CD4-positive, alpha-beta T cell (primary cell): ENCODE results near the gene PIP4K2A. TPM values are rescaled to one million over a fixed set of nuclear protein-coding genes. Genes with fewer than 3 reads are reported as not detected.

Experiments used
- ATAC-seq: fragments of 200-7000 bp; cut with Tn5 transposase; one replicate; pipeline ENCODE4 v1.10.0; 2022; ENCODE audit warnings: mild to moderate bottlenecking; ENCODE audit not compliant: poor library complexity
- CTCF ChIA-PET: fragments of 350-600 bp; sonication (Branson Sonifier 250); formaldehyde crosslinking; loops from one replicate; lab custom pipeline; 2021; ENCODE audit warnings: antibody characterized with exemption, inconsistent platforms; lab: Charles Lee
- POLR2A ChIA-PET: fragments of 350-600 bp; sonication (Branson Sonifier 250); formaldehyde crosslinking; loops from one replicate; lab custom pipeline; 2021; ENCODE audit warnings: antibody characterized with exemption, inconsistent platforms; lab: Charles Lee
- DNase-seq, 14 experiments: peaks; one replicate each; pipeline ENCODE4 v3.0.0-alpha.2; 2013 to 2020; ENCODE audit warnings: mixed read lengths in 2 of 14
- H3K27ac ChIP-seq, 2 donors: one replicate each; pipeline versions ENCODE4 v1.5.1 to v1.7.0; 2013; ENCODE audit warnings: low read length in 2 of 2, low read depth in 1 of 2, mild to moderate bottlenecking in 1 of 2
- H3K27me3 ChIP-seq, 2 experiments: 1 replicate in 1 of 2; 2 replicates in 1 of 2; pipeline versions ENCODE4 v1.6.1 to v1.7.0; 2013; ENCODE audit warnings: low read length in 2 of 2, control low read depth in 1 of 2, mild to moderate bottlenecking in 1 of 2, moderate library complexity in 1 of 2; ENCODE audit not compliant: insufficient read depth in 2 of 2, control insufficient read depth in 1 of 2
- H3K36me3 ChIP-seq: one replicate; pipeline ENCODE4 v1.6.1; 2013; ENCODE audit warnings: low read length, control low read depth; ENCODE audit not compliant: insufficient read depth
- H3K4me1 ChIP-seq: one replicate; pipeline ENCODE4 v1.6.1; 2013; ENCODE audit warnings: low read length, control low read depth; ENCODE audit not compliant: insufficient read depth
- H3K4me3 ChIP-seq: one replicate; pipeline ENCODE4 v1.5.1; 2013; ENCODE audit warnings: mild to moderate bottlenecking, low read length, moderate library complexity
- H3K9me3 ChIP-seq, 2 experiments: 1 replicate in 1 of 2; 2 replicates in 1 of 2; pipeline versions ENCODE4 v1.6.1 to v1.7.0; 2013; ENCODE audit warnings: low read length in 2 of 2, mild to moderate bottlenecking in 2 of 2, control low read depth in 1 of 2, moderate library complexity in 1 of 2; ENCODE audit not compliant: control insufficient read depth in 1 of 2, insufficient read depth in 1 of 2
- H3K27ac Mint-ChIP-seq: one replicate; pipeline ENCODE4 v1.8.0; 2020; ENCODE audit warnings: mixed read lengths
- H3K27me3 Mint-ChIP-seq: one replicate; pipeline ENCODE4 v1.8.0; 2021; ENCODE audit warnings: mixed read lengths
- H3K36me3 Mint-ChIP-seq: one replicate; pipeline ENCODE4 v1.8.0; 2021; ENCODE audit warnings: low read depth, mixed read lengths
- H3K4me1 Mint-ChIP-seq: one replicate; pipeline ENCODE4 v1.8.0; 2021; ENCODE audit warnings: low read depth, mixed read lengths
- H3K4me3 Mint-ChIP-seq: one replicate; pipeline ENCODE4 v1.8.0; 2020; ENCODE audit warnings: mild to moderate bottlenecking, mixed read lengths
- H3K9me3 Mint-ChIP-seq: one replicate; pipeline ENCODE4 v1.8.0; 2020; ENCODE audit warnings: mixed read lengths
- intact Hi-C, 2 experiments: fragments of 100-400 bp; cut with DNase I in 1 of 2; cut with micrococcal nuclease in 1 of 2; formaldehyde crosslinking; loops; one replicate each; pipeline versions ENCODE4 v1.15.1 to v1.9.0; 2023 to 2025; cut with DNase I, micrococcal nuclease
- total RNA-seq, 174 experiments: library from RNA in 2 of 174; stranded (reverse) in 2 of 174; gene quantifications; one replicate each; pipeline ENCODE4 v1.2.3 and lab custom pipeline; 2021 to 2026
- TF ChIP-seq, protein P1 (sequence below): fragments of 200-600 bp; IDR thresholded peaks from one replicate; pipeline ENCODE4 v1.8.0; 2022; ENCODE audit warnings: antibody characterized with exemption, mild to moderate bottlenecking

Gene PIP4K2A
- total RNA-seq, 2 experiments from 2014 or later: 75.4 to 87.2 TPM

DNA sequence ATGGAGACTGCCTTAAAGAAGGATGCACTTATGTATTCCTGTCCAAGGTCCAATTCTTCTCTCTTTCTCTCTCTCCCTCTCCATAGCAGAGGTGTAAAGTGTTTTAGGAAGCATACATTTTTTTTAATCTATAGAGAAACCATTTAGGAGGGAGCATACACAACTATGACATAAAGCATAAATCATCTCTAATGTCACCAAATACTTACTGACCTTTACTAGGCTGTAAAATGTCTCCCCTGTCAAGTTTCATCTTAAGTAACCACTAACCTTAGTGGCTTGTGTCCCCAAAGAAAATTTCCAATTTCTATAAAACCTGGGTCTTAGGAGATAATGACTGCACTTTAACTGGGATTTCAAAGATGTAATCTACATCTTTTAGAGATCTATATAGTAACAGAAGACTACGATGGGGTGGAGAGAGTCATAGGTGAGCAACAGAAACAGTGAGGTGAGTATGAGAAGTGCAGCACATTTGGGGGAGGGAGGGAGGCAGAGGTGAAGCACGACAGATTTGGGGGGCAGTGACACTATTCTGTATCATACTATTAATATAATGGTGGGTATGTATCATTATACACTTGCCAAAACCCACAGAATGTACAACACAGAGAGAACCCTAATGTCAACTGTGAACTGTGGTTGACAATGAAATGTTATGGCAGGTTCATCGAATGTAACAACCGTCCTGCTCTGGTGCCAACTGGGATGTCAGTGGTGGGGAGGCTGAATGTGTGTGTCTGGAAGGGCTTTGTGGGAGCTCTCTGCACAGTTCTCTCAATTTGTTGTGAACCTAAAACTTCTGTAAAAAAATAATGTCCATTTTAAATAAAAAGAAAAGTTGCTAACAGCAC, 79.5 kb downstream of the PIP4K2A start:
- Mint-ChIP-seq H3K9me3 (no peaks in the 10 kb centered on the region), H3K36me3 (peaks cover 23% of the 10 kb centered on the region), H3K27ac (peak overlapping the region; percentile 90), H3K4me3 (no peak overlapping the region), H3K27me3 (no peaks in the 10 kb centered on the region), H3K4me1 (peaks cover 98% of the 10 kb centered on the region)
- H3K27me3 ChIP-seq: no peaks in the 10 kb centered on the region
- ChIA-PET CTCF (no interaction called here), POLR2A (interaction anchor here (0.6 to 0.9 kb wide), 2 partner anchors 19 to 23 kb away, joined by 3 read pairs; no protein-coding TSS in a partner anchor)
- no peak for DNase-seq
- H3K27ac ChIP-seq: peak overlapping the region in 1 of 2 donors; percentile 49
- intact Hi-C loops: no loop called here
- no peak overlapping the region for H3K4me3 ChIP-seq
- H3K9me3 ChIP-seq: no peaks in the 10 kb centered on the region
- ATAC-seq: no peak
- peaks cover 6% of the 10 kb centered on the region for H3K36me3 ChIP-seq
- peaks cover 71% of the 10 kb centered on the region for H3K4me1 ChIP-seq
- TF ChIP-seq, protein P1, sequence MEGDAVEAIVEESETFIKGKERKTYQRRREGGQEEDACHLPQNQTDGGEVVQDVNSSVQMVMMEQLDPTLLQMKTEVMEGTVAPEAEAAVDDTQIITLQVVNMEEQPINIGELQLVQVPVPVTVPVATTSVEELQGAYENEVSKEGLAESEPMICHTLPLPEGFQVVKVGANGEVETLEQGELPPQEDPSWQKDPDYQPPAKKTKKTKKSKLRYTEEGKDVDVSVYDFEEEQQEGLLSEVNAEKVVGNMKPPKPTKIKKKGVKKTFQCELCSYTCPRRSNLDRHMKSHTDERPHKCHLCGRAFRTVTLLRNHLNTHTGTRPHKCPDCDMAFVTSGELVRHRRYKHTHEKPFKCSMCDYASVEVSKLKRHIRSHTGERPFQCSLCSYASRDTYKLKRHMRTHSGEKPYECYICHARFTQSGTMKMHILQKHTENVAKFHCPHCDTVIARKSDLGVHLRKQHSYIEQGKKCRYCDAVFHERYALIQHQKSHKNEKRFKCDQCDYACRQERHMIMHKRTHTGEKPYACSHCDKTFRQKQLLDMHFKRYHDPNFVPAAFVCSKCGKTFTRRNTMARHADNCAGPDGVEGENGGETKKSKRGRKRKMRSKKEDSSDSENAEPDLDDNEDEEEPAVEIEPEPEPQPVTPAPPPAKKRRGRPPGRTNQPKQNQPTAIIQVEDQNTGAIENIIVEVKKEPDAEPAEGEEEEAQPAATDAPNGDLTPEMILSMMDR: no peak

DNA sequence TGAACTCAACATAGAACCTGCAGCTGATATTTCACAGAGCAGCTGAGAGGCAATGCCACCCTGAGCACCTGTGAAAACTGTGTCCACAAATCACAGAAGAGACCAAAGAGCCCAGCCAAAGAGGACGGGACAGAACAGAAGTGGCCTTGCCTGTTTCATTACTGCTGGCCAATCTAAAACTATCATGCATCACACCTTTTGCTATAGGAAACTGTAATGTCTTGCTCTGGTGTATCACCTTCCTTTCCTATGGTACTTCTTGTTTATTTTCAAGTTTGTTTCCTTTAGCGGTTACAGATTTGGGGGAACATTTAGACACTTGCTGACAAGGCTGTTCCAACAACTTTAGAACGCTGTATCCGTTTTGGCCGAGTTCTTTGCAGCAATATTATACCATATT, 80.3 kb downstream of the PIP4K2A start:
- Histone ChIP-seq H3K27ac (peak overlapping the region in 1 of 2 donors; percentile 49), H3K4me1 (peaks cover 72% of the 10 kb centered on the region)

DNA sequence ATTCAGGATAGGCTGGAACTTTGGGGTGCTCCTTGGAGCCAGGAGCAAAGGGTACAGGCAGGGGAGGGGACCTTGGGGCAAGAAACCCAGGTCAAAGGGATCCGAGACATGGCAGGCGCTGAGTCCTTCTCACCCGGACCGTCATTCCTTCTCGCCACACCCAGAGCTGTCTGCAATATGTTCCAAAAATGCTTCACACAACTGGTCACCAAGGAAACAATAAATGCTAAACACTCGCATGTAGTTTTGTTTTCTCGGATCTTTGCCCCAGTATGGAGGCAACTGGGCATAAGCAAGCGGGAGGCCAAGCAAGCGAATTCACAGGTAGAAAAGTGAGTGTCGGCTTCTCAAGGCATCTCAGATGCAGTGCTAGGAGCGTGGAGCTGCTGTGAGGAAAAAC, 80.8 kb downstream of the PIP4K2A start:
- intact Hi-C loops: no loop called here
- POLR2A ChIA-PET: interaction anchor here (1.0 to 2.2 kb wide), 2 partner anchors 13 to 34 kb away, joined by 3 to 12 read pairs; no protein-coding TSS in a partner anchor
- TF ChIP-seq, protein P1: no peak
- DNase-seq: no peak
- CTCF ChIA-PET: interaction anchor here (1.4 to 2.0 kb wide), 2 partner anchors 13 to 21 kb away, joined by 5 to 6 read pairs; no protein-coding TSS in a partner anchor
- Histone ChIP-seq H3K36me3 (peaks cover 6% of the 10 kb centered on the region), H3K4me1 (peaks cover 73% of the 10 kb centered on the region), H3K27ac (peak overlapping the region; percentile 47 to 49), H3K9me3 (no peaks in the 10 kb centered on the region), H3K4me3 (no peak overlapping the region), H3K27me3 (no peaks in the 10 kb centered on the region)
- H3K27ac Mint-ChIP-seq: peak overlapping the region; percentile 90
- no peaks in the 10 kb centered on the region for H3K27me3 Mint-ChIP-seq
- peaks cover 19% of the 10 kb centered on the region for H3K36me3 Mint-ChIP-seq
- no peak overlapping the region for H3K4me3 Mint-ChIP-seq
- no peaks in the 10 kb centered on the region for H3K9me3 Mint-ChIP-seq
- peaks cover 98% of the 10 kb centered on the region for H3K4me1 Mint-ChIP-seq
- no peak for ATAC-seq

More for the DNA sequence above, 80.3 kb downstream of the PIP4K2A start:
- Mint-ChIP-seq H3K36me3 (peaks cover 19% of the 10 kb centered on the region), H3K9me3 (no peaks in the 10 kb centered on the region), H3K4me1 (peaks cover 98% of the 10 kb centered on the region), H3K27me3 (no peaks in the 10 kb centered on the region), H3K4me3 (peak overlapping the region; percentile 13), H3K27ac (peak overlapping the region; percentile 90)
- Histone ChIP-seq H3K4me3 (no peak overlapping the region), H3K36me3 (peaks cover 6% of the 10 kb centered on the region), H3K9me3 (no peaks in the 10 kb centered on the region), H3K27me3 (no peaks in the 10 kb centered on the region)
- DNase-seq: peak in 1 of 14 experiments; percentile 83
- ChIA-PET POLR2A (interaction anchor here (1.0 kb wide), 1 partner anchor 33 kb away, joined by 3 read pairs; no protein-coding TSS in a partner anchor), CTCF (no interaction called here)
- TF ChIP-seq, protein P1: no peak
- intact Hi-C loops: no loop called here
- no peak for ATAC-seq
